ENCODE measurements around the gene NSL1.

The NSL1 gene

DNA sequence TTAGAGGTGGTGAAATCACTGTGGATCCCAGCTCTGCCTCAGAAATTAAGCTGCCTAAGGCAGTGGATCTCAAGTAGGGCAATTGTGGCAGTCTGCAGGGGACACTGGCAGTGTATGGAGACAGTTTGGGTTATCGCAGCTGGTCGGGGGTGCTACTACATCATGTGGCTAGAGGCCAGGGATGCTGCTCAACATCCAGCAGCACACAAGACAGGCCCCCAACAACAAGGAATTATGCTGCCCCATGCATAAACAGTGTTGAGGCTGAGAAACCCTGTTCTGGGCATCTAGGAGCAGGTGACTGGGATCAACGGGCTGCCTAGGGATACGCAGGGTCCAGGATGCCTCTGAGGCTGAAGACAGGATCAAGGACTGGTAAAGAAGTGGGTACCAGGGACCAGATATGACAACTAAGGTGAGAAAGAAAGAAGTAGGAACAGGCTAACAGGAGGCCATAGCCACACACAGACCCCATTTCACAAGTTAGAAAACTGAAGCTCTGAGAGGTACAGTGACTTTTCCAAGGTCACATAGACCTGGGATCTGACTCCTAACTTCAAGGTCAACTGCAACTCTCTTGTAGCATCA is 100.7 kb downstream of the NSL1 start:
- Histone ChIP-seq H3K4me3 (no peak overlapping the region), H3K27ac (no peak overlapping the region)
- no peak for TF ChIP-seq CTCF (IDR thresholded peaks at IDR 0.05)
- peak; percentile 31 for DNase-seq (ENCODE audit: low spot score)

GRCh38 chr1:212689758-212690529 is 101.6 kb downstream of the NSL1 start:
- peak; percentile 22 for DNase-seq (ENCODE audit: low spot score)
- TF ChIP-seq CTCF (IDR thresholded peaks at IDR 0.05): no peak
- Histone ChIP-seq H3K4me3 (no peak overlapping the region), H3K27ac (no peak overlapping the region)

- no peak for TF ChIP-seq CTCF (IDR thresholded peaks at IDR 0.05)
- Histone ChIP-seq H3K27ac (no peak overlapping the region), H3K4me3 (no peak overlapping the region)
- DNase-seq (ENCODE audit: low spot score): peak; percentile 62
These were observed 102.3 kb downstream of the NSL1 start for GRCh38 chr1:212689196-212689725.

DNA sequence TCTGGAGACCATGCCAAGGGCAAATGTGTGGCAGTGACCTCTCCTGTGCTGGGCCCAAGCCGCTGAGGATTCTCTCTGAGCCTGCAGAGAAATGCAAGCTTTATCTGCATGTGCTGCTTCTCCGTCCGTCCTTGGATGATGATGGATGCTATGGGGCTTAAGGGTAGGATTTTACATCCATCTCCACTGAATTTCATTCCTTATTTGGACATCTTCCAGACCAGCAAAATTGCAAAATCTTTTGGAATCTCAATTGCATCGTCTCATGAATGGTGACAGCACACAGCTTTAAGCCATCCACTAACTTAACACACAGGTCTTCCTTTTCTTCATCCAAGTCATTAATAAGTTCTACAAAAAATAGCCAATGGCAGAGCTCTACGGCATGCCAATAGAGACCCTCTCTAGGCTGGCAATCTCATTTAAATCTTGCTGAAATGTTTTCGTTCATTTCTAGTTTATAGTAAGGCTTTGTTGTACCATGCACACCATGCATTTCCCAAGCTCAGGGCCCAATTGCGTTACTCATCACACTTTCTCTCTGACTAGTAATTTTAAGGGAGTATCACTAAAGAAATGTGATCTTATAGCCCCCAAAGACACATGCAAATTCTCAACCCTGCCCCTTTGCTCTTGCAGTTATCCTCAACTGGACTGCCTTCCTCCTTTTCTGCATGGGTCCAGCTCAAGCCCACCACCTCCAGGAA is 103.1 kb downstream of the NSL1 start:
- TF ChIP-seq CTCF (IDR thresholded peaks at IDR 0.05): no peak
- Histone ChIP-seq H3K27ac (no peak overlapping the region), H3K4me3 (no peak overlapping the region)
- peak; percentile 40 for DNase-seq (ENCODE audit: low spot score)

DNA sequence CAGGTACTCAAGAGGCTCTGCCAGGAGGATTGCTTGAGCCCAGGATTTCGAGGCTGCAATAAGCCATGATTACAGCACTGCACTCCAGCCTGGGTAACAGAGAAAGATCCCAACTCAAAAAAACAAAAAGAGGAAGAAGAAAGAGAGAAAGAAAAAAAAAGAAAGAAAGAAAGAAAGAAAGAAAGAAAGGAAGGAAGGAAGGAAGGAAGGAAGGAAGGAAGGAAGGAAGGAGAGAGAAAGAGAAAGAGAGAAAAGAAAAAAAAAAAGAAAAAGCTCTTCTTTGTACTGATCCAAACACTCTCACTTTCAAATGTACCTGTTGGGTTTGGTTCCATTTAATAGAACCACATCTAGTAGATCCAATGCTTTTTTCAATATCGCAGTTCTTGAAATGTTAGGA is 103.8 kb downstream of the NSL1 start:
- H3K27ac ChIP-seq: no peak overlapping the region
- no peak for TF ChIP-seq CTCF (IDR thresholded peaks at IDR 0.05)
- no peak overlapping the region for H3K4me3 ChIP-seq
- no peak for DNase-seq (ENCODE audit: low spot score)

GRCh38 chr1:212686591-212686990 is 105.0 kb downstream of the NSL1 start:
- Histone ChIP-seq H3K27ac (no peak overlapping the region), H3K4me3 (no peak overlapping the region)
- no peak for TF ChIP-seq CTCF (IDR thresholded peaks at IDR 0.05)
- peak; percentile 65 for DNase-seq (ENCODE audit: low spot score)
